ENCODE results near the gene DNPEP. TPM values are rescaled to one million over a fixed set of nuclear protein-coding genes. Genes with fewer than 3 reads are reported as not detected.

Gene DNPEP
- total RNA-seq, 3 donors from 2014 or later (not counting 1 experiment from before 2014, with no cell fraction given): 97.8 to 112 (median 103) TPM

GRCh38 chr2:219380926-219381325, 6.8 kb downstream of the DNPEP start:
- H3K36me3 ChIP-seq (ENCODE audit: control insufficient read depth, insufficient read depth, low read length): peaks cover 52% of the 10 kb centered on the region
- no peaks in the 10 kb centered on the region for H3K4me1 ChIP-seq (ENCODE audit: control insufficient read depth, insufficient read depth, low read length)
- ATAC-seq: no peak
- H3K9me3 ChIP-seq (ENCODE audit: control insufficient read depth, insufficient read depth, low read length): no peaks in the 10 kb centered on the region
- H3K27ac ChIP-seq (ENCODE audit: low read length): no peak overlapping the region
- intact Hi-C loops (cut with micrococcal nuclease): loop anchor here (10.0 kb wide), 1 partner anchor 206 kb away; the partner anchor contains the start of genes CNPPD1, RETREG2 and SLC23A3
- Mint-ChIP-seq H3K36me3 (peaks cover 6% of the 10 kb centered on the region), H3K4me3 (no peak overlapping the region), H3K9me3 (no peaks in the 10 kb centered on the region), H3K27ac (no peak overlapping the region), H3K27me3 (ENCODE audit: low read depth in 2 of 2) (no peaks in the 10 kb centered on the region), H3K4me1 (peaks cover 3 to 4% of the 10 kb centered on the region in 2 donors)
- no peak overlapping the region for H3K4me3 ChIP-seq (ENCODE audit: low read length)
- DNase-seq: no peak
- no peak for TF ChIP-seq CTCF (IDR thresholded peaks at IDR 0.05)
- no peaks in the 10 kb centered on the region for H3K27me3 ChIP-seq (ENCODE audit: control insufficient read depth, insufficient read depth, low read length)

- Histone ChIP-seq H3K27ac (ENCODE audit: low read length) (no peak overlapping the region), H3K27me3 (ENCODE audit: control insufficient read depth, insufficient read depth, low read length) (no peaks in the 10 kb centered on the region), H3K4me1 (ENCODE audit: control insufficient read depth, insufficient read depth, low read length) (no peaks in the 10 kb centered on the region), H3K9me3 (ENCODE audit: control insufficient read depth, insufficient read depth, low read length) (no peaks in the 10 kb centered on the region), H3K4me3 (ENCODE audit: low read length) (no peak overlapping the region), H3K36me3 (ENCODE audit: control insufficient read depth, insufficient read depth, low read length) (peaks cover 48% of the 10 kb centered on the region)
- Mint-ChIP-seq H3K36me3 (peaks cover under 1% of the 10 kb centered on the region), H3K9me3 (no peaks in the 10 kb centered on the region), H3K27me3 (ENCODE audit: low read depth in 2 of 2) (no peaks in the 10 kb centered on the region), H3K4me1 (peaks cover under 1 to 3% of the 10 kb centered on the region in 2 donors), H3K4me3 (no peak overlapping the region), H3K27ac (no peak overlapping the region)
- ATAC-seq: no peak
- 97% methylated on average over 13 of the region's 13 CpGs for WGBS (ENCODE audit: insufficient coverage)
- intact Hi-C loops (cut with micrococcal nuclease): no loop called here
- no peak for TF ChIP-seq CTCF (IDR thresholded peaks at IDR 0.05)
- DNase-seq: no peak
These were observed 9.4 kb downstream of the DNPEP start for GRCh38 chr2:219378163-219378851.

GRCh38 chr2:219369447-219369861, 18.3 kb downstream of the DNPEP start:
- H3K27ac Mint-ChIP-seq: no peak overlapping the region
- intact Hi-C loops (cut with micrococcal nuclease): no loop called here
- H3K9me3 ChIP-seq (ENCODE audit: control insufficient read depth, insufficient read depth, low read length): no peaks in the 10 kb centered on the region

More at GRCh38 chr2:219369447-219369861, 18.3 kb downstream of the DNPEP start:
- no peak overlapping the region for H3K27ac ChIP-seq (ENCODE audit: low read length)
- no peaks in the 10 kb centered on the region for H3K9me3 Mint-ChIP-seq
- no peak for DNase-seq
- WGBS (ENCODE audit: insufficient coverage): 38% methylated on average over 2 of the region's 2 CpGs
- ATAC-seq: no peak
- H3K27me3 ChIP-seq (ENCODE audit: control insufficient read depth, insufficient read depth, low read length): no peaks in the 10 kb centered on the region
- H3K4me3 Mint-ChIP-seq: no peak overlapping the region
- H3K4me1 ChIP-seq (ENCODE audit: control insufficient read depth, insufficient read depth, low read length): no peaks in the 10 kb centered on the region
- no peaks in the 10 kb centered on the region for H3K36me3 Mint-ChIP-seq
- H3K4me1 Mint-ChIP-seq: no peaks in the 10 kb centered on the region
- TF ChIP-seq CTCF (IDR thresholded peaks at IDR 0.05): no peak
- peaks cover 11% of the 10 kb centered on the region for H3K36me3 ChIP-seq (ENCODE audit: control insufficient read depth, insufficient read depth, low read length)
- H3K4me3 ChIP-seq (ENCODE audit: low read length): no peak overlapping the region
- no peaks in the 10 kb centered on the region for H3K27me3 Mint-ChIP-seq (ENCODE audit: low read depth in 2 of 2)

Data from natural killer cell (primary cell).